ENCODE data around the gene MSANTD2. TPM values are rescaled to one million over a fixed set of nuclear protein-coding genes. Genes with fewer than 3 reads are reported as not detected.
A peak's percentile ranks its signal among the peaks of the same experiment; 100 is the strongest.

Gene MSANTD2
- total RNA-seq, 1 donor from 2014 or later, result 13.3 TPM

DNA sequence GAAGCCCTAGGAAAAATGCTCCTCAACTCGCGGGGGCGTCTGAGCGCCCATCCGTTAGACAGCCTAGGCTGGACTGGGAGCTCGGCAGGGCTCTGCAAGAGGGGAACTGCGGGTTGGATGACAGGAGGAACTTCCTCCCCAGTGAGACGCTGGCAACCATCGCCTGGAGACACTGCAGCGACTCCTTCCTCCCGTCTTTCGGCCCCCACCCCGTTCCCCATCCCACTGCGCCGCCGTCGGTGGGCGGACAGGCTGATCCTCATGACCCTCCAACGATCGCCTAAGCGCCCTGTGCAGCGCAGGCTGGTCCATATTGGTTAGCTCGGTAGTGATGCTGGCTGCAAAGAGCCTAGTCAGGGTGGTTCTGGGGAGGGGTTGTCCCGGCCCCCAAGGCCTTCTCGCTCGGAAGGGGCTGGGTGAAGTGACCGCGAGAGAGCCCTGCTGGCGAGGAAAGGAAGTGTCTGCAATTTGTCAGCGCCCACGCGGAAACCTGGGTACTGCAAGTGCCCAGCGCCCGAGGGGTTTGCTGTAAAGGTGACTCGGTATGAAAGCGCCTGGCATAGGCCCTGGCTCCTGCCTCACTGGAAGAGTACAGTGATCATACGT, 59.8 kb downstream of the MSANTD2 start:
- peaks cover 6% of the 10 kb centered on the region for H3K27me3 ChIP-seq
- ATAC-seq (peak; percentile 69), DNase-seq (peak; percentile 85)
- TF ChIP-seq, protein P1, sequence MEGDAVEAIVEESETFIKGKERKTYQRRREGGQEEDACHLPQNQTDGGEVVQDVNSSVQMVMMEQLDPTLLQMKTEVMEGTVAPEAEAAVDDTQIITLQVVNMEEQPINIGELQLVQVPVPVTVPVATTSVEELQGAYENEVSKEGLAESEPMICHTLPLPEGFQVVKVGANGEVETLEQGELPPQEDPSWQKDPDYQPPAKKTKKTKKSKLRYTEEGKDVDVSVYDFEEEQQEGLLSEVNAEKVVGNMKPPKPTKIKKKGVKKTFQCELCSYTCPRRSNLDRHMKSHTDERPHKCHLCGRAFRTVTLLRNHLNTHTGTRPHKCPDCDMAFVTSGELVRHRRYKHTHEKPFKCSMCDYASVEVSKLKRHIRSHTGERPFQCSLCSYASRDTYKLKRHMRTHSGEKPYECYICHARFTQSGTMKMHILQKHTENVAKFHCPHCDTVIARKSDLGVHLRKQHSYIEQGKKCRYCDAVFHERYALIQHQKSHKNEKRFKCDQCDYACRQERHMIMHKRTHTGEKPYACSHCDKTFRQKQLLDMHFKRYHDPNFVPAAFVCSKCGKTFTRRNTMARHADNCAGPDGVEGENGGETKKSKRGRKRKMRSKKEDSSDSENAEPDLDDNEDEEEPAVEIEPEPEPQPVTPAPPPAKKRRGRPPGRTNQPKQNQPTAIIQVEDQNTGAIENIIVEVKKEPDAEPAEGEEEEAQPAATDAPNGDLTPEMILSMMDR (IDR thresholded peaks at IDR 0.05), result peak; percentile 68
- peak overlapping the region; percentile 36 for H3K27ac ChIP-seq
- intact Hi-C loops (cut with DNase I), result no loop called here
- peak overlapping the region; percentile 64 for H3K4me3 ChIP-seq
- no peaks in the 10 kb centered on the region for H3K36me3 ChIP-seq
- H3K9me3 ChIP-seq, result no peaks in the 10 kb centered on the region
- peaks cover 12% of the 10 kb centered on the region for H3K4me1 ChIP-seq

DNA sequence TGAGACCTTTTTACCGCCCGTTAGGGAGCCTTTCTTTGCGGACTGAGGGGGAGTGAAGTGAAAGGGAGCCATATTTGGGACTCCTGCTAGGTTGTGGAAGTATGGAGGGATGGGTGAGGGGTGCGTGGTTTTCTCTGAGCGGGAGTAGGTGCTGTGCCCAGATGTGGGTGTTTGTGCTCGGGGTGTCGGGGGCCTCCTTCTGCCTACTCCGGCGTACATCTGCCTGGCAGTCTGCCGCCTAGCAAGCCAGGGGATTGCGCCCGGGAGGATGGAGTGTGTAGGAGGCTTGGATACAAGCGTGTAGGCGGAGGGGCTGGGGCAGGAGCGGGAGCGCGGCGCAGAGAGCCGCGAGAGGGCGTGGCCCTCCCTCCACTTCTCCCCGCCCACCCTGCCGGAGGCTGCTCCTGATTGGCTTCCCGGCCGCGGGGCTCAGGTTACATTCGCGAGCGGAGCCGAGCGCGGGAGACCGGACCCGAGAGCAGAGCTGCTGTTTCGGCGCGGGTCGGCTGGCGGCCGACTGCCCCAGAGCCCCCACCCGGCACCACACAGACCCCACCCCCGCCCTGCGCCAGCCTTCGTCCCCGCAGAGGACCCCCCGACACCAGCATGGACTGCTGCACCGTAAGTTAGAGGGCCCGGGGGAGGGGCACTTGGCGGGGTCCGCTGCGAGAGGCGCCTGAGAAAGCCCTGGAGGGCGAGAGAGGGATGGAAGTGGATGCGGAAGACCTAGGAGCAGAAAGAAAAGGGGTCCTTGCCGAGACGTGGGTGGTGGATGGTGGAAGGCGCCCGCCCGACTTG, 60.5 kb downstream of the MSANTD2 start, which contains the start of gene NRGN:
Gene NRGN, plus strand, starts transcription at position 464 of the 798 bp plus-strand sequence. Its CDS starts 143 bp downstream, at position 607.
- ATAC-seq (peak; percentile 97), DNase-seq (peak; percentile 96)
- Histone ChIP-seq H3K9me3 (no peaks in the 10 kb centered on the region), H3K4me3 (peak within 1 kb of the TSS; percentile 64), H3K36me3 (no peaks in the 10 kb centered on the region), H3K4me1 (peaks cover 12% of the 10 kb centered on the region), H3K27me3 (peaks cover 6% of the 10 kb centered on the region), H3K27ac (peak within 1 kb of the TSS; percentile 36)
- TF ChIP-seq, protein P1 (IDR thresholded peaks at IDR 0.05), result no peak
- intact Hi-C loops (cut with DNase I), result no loop called here

- no peak for ATAC-seq
- peaks cover 12% of the 10 kb centered on the region for H3K4me1 ChIP-seq
- no peaks in the 10 kb centered on the region for H3K9me3 ChIP-seq
- no peak overlapping the region for H3K4me3 ChIP-seq
- peaks cover 6% of the 10 kb centered on the region for H3K27me3 ChIP-seq
- H3K36me3 ChIP-seq, result no peaks in the 10 kb centered on the region
- TF ChIP-seq, protein P1 (IDR thresholded peaks at IDR 0.05), result no peak
- no peak overlapping the region for H3K27ac ChIP-seq
- intact Hi-C loops (cut with DNase I), result no loop called here
- DNase-seq, result no peak
Measured at GRCh38 chr11:124738713-124739478, 61.3 kb downstream of the MSANTD2 start.

GRCh38 chr11:124737638-124738305, 62.4 kb downstream of the MSANTD2 start:
- intact Hi-C loops (cut with DNase I), result no loop called here
- no peaks in the 10 kb centered on the region for H3K9me3 ChIP-seq
- H3K27me3 ChIP-seq, result peaks cover 6% of the 10 kb centered on the region
- TF ChIP-seq, protein P1 (IDR thresholded peaks at IDR 0.05), result no peak
- no peak overlapping the region for H3K27ac ChIP-seq
- ATAC-seq, result no peak
- DNase-seq, result no peak
- no peak overlapping the region for H3K4me3 ChIP-seq
- H3K4me1 ChIP-seq, result peaks cover 12% of the 10 kb centered on the region
- no peaks in the 10 kb centered on the region for H3K36me3 ChIP-seq

GRCh38 chr11:124736736-124737135, 63.5 kb downstream of the MSANTD2 start:
- DNase-seq (no peak), ATAC-seq (no peak)
- TF ChIP-seq, protein P1 (IDR thresholded peaks at IDR 0.05), result no peak
- Histone ChIP-seq H3K36me3 (no peaks in the 10 kb centered on the region), H3K27ac (no peak overlapping the region), H3K4me3 (no peak overlapping the region), H3K27me3 (peaks cover 6% of the 10 kb centered on the region), H3K4me1 (peaks cover 12% of the 10 kb centered on the region), H3K9me3 (no peaks in the 10 kb centered on the region)
- intact Hi-C loops (cut with DNase I), result no loop called here
